ENCODE results near the gene EHMT1. TPM values are rescaled to one million over a fixed set of nuclear protein-coding genes. Genes with fewer than 3 reads are reported as not detected.

Gene EHMT1
- total and polyA plus RNA-seq, 2 of the 13 experiments (the other 11 are each of a cell fraction or from before 2014, with no cell fraction given): 23.0 to 27.1 TPM

DNA sequence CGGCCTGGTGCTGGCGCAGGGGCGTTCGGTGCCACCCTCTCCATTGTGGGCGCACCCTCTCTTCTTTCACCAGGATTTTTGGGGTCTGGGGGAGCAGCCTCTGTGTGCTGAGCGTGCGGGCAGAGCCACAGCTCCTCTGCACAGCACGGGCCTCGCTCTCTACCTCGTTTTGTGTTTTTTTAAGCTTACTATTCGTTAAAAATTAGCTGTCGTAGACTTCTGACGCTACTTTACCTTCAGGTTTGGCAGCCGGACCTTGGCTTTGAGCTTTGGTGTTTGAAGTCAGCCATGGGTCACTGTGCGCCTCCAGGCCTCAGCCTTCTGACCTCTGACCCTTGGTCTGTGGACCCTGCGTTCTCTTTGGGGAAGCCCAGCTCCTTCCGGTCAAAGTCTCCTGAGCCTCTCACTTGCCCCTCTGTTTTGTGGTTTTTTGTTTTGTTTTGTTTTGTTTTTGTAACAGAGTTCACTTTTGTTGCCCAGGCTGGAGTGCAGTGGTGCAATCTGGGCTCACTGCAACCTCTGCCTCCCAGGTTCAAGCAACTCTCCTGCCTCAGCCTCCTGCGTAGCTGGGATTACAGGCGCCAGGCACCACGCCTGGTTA is 170.6 kb downstream of the EHMT1 start (continued):
- TF ChIP-seq, protein P1, sequence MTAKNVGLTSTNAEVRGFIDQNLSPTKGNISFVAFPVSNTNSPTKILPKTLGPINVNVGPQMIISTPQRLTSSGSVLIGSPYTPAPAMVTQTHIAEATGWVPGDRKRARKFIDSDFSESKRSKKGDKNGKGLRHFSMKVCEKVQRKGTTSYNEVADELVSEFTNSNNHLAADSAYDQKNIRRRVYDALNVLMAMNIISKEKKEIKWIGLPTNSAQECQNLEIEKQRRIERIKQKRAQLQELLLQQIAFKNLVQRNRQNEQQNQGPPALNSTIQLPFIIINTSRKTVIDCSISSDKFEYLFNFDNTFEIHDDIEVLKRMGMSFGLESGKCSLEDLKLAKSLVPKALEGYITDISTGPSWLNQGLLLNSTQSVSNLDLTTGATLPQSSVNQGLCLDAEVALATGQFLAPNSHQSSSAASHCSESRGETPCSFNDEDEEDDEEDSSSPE (CRISPR knock-in tag; IDR thresholded peaks at IDR 0.05): no peak
- TF ChIP-seq THYN1 (CRISPR knock-in tag; IDR thresholded peaks at IDR 0.05; ENCODE audit: borderline replicate concordance, low read depth) (no peak), MIXL1 (CRISPR knock-in tag; IDR thresholded peaks at IDR 0.05) (peak; percentile 46; the same call in 1 of the 2 replicates), ZNF501 (CRISPR knock-in tag; IDR thresholded peaks at IDR 0.05) (peak; percentile 70), PPARG (CRISPR knock-in tag; conservative IDR thresholded peaks at IDR 0.05) (peak; percentile 88), ZBTB8A (CRISPR knock-in tag; IDR thresholded peaks at IDR 0.05; ENCODE audit: borderline replicate concordance, low read depth) (no peak), KLF11 (CRISPR knock-in tag; IDR thresholded peaks at IDR 0.05) (no peak), ZNF335 (CRISPR knock-in tag; IDR thresholded peaks at IDR 0.05) (no peak), ZBTB1 (CRISPR knock-in tag; IDR thresholded peaks at IDR 0.05; ENCODE audit: borderline replicate concordance) (no peak), TBX3 (IDR thresholded peaks at IDR 0.05; ENCODE audit: borderline replicate concordance) (no peak), ZNF644 (CRISPR knock-in tag; IDR thresholded peaks at IDR 0.05; ENCODE audit: low read depth) (peak; percentile 49; the same call in 1 of the 2 replicates), GABPB1 (CRISPR knock-in tag; IDR thresholded peaks at IDR 0.05) (peak; percentile 60; the same call in 1 of the 2 replicates), FOXA1 (IDR thresholded peaks at IDR 0.05) (no peak), FOXA1 (CRISPR knock-in tag; IDR thresholded peaks at IDR 0.05) (no peak), ZNF543 (CRISPR knock-in tag; IDR thresholded peaks at IDR 0.05) (peak; percentile 74; the same call in 1 of the 2 replicates), HNRNPL (IDR thresholded peaks at IDR 0.05; ENCODE audit: low read depth, low read length) (peak; percentile 51; the same call in 1 of the 2 replicates), TARDBP (CRISPR knock-in tag; IDR thresholded peaks at IDR 0.05) (peak; percentile 64; the same call in 1 of the 2 replicates), FOXC1 (CRISPR knock-in tag; IDR thresholded peaks at IDR 0.05; ENCODE audit: borderline replicate concordance) (peak; percentile 38; the same call in 1 of the 2 replicates), SMAD3 (CRISPR knock-in tag; IDR thresholded peaks at IDR 0.05) (peak; percentile 93)
- TF ChIP-seq, protein P2, sequence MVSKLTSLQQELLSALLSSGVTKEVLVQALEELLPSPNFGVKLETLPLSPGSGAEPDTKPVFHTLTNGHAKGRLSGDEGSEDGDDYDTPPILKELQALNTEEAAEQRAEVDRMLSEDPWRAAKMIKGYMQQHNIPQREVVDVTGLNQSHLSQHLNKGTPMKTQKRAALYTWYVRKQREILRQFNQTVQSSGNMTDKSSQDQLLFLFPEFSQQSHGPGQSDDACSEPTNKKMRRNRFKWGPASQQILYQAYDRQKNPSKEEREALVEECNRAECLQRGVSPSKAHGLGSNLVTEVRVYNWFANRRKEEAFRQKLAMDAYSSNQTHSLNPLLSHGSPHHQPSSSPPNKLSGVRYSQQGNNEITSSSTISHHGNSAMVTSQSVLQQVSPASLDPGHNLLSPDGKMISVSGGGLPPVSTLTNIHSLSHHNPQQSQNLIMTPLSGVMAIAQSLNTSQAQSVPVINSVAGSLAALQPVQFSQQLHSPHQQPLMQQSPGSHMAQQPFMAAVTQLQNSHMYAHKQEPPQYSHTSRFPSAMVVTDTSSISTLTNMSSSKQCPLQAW (CRISPR knock-in tag; IDR thresholded peaks at IDR 0.05): peak; percentile 68; the same call in 1 of the 2 replicates
- TF ChIP-seq, protein P3, sequence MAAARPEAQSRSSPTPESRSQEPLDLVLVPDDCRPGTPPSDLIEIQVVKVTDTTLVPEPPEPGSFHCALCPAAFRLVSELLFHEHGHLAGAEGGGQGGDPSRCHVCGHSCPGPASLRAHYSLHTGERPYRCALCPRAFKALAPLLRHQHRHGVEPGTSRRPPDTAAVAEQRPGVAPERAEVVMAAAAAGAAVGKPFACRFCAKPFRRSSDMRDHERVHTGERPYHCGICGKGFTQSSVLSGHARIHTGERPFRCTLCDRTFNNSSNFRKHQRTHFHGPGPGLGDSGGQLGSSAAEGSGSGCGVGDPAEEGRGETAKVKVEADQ (CRISPR knock-in tag; IDR thresholded peaks at IDR 0.05; ENCODE audit: borderline replicate concordance): peak; percentile 86
- TF ChIP-seq, protein P4, sequence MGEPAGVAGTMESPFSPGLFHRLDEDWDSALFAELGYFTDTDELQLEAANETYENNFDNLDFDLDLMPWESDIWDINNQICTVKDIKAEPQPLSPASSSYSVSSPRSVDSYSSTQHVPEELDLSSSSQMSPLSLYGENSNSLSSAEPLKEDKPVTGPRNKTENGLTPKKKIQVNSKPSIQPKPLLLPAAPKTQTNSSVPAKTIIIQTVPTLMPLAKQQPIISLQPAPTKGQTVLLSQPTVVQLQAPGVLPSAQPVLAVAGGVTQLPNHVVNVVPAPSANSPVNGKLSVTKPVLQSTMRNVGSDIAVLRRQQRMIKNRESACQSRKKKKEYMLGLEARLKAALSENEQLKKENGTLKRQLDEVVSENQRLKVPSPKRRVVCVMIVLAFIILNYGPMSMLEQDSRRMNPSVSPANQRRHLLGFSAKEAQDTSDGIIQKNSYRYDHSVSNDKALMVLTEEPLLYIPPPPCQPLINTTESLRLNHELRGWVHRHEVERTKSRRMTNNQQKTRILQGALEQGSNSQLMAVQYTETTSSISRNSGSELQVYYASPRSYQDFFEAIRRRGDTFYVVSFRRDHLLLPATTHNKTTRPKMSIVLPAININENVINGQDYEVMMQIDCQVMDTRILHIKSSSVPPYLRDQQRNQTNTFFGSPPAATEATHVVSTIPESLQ (CRISPR knock-in tag; conservative IDR thresholded peaks at IDR 0.05): no peak
- TF ChIP-seq, protein P5, sequence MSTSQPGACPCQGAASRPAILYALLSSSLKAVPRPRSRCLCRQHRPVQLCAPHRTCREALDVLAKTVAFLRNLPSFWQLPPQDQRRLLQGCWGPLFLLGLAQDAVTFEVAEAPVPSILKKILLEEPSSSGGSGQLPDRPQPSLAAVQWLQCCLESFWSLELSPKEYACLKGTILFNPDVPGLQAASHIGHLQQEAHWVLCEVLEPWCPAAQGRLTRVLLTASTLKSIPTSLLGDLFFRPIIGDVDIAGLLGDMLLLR (CRISPR knock-in tag; IDR thresholded peaks at IDR 0.05): 0 out of 2 replicates have a peak, but pooled peaks have one; percentile 37
- TF ChIP-seq, protein P6, sequence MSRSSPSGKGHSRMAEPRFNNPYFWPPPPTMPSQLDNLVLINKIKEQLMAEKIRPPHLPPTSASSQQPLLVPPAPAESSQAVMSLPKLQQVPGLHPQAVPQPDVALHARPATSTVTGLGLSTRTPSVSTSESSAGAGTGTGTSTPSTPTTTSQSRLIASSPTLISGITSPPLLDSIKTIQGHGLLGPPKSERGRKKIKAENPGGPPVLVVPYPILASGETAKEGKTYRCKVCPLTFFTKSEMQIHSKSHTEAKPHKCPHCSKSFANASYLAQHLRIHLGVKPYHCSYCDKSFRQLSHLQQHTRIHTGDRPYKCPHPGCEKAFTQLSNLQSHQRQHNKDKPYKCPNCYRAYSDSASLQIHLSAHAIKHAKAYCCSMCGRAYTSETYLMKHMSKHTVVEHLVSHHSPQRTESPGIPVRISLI (CRISPR knock-in tag; IDR thresholded peaks at IDR 0.05; ENCODE audit: borderline replicate concordance): peak; percentile 73; the same call in 1 of the 2 replicates

Data from HepG2 (cell line).